HG03521 (cell line): ENCODE measurements around the gene MRAP2.
"Not testable (repeated sequence)": the region's sequence is repeated elsewhere in the genome, so short reads cannot be mapped to it uniquely, and the experiment has no call there.

Experiments
- ATAC-seq: cut with Tn5 transposase; IDR thresholded peaks from one replicate; pipeline ENCODE4 v1.9.1; 2021; ENCODE audit warnings: mild to moderate bottlenecking, moderate library complexity; ENCODE audit not compliant: unreplicated experiment

MRAP2 gene

DNA sequence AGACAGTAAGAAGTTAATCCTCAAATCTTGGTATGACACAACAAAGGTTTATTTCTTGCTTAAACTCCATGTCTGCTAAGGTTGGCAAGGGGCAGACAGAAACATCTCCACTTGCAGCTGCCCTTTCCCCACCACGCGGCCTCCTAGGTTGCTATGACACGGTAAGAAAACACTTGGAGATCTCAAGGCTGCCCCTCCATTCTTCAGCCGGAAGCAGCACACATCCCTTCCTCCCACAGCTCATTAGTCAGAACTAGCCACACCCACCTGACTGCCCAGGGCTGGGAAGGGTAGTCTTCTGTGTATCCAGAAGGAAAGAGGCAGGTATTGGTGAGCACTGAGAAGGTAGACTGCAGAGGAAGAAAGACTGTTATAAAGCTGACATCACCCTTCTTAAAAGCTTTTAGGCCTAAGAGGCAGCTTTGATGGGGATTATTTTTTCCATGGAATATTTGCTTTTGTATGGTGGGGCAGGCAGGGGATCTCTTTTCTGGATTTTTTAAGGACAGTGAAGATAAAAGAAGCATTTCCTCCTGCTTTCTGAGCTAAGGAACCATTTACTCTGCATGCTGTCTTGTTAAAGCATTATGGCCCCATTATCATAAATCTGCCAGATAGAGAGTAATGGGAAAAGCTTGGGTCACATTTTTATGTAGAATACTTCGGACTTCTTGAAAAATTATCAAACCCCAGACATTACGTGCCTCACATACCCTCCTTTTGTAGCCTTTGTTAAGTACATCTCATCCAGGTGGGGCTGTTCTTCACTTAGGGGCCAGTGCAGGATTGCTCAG, 41.6 kb downstream of the MRAP2 start:
- no peak for ATAC-seq

GRCh38 chr6:84077645-84078044, 44.1 kb downstream of the MRAP2 start:
- ATAC-seq: no peak

DNA sequence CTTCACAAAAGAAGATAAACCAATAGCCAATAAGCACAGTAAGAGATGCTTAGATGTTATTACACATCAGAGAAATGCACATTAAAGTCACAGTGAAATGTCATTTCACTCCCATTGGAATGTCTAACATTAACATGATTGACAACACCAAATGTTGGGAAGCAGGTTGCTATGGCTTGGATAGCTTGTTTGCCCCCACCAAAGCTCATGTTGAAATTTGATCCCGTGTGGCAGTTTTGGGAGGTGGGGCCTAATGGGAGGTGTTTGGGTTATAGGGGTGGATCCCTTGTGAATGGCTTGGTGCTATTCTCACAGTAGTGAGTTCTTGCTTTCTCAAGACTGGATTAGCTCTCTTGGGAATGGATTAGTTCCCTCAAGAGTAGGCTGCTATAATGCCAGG, 44.8 kb downstream of the MRAP2 start:
- ATAC-seq: no peak

GRCh38 chr6:84081222-84081621, 47.6 kb downstream of the MRAP2 start:
- ATAC-seq: no peak

DNA sequence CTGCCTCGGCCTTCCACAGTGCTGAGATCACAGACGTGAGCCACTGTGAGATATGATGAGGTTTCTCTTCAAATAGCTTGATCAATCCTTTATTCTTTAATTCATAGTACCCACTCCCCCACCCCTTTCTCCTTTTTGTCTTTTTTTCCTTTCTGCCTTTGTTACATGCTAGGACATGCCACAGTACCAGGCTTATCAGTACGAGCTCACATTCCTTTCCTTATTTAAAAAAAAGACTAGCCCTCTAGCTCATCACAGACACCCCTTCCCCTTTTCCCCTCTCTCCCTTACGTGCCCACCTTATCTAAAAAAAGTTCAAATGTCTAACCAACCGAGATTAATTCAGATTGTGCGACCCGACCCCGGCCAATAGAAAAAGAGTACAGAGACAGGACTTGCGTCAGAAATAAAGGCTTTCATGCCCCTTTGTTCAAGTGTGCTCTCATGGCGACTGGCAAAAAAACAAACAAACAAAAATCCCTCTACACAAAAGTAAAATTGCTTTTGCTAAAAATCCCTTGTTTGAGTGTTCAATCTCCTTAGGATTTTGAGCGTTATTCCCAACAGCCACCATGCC, 49.2 kb downstream of the MRAP2 start:
- ATAC-seq: no peak

DNA sequence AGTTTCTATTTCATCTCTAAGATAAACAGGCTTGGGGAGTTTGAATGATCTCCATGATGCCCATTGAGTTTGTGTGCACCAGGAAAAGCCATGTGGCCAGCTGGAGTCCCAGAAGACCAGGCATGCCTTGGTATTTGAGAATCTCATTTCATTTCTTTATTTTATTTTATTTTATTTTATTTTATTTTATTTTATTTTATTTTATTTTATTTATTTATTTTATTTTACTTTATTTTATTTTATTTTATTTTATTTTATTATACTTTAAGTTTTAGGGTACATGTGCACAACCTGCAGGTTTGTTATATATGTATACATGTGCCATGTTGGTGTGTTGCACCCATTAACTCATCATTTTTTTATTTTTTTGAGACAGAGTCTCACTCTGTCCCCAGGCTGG, 51.1 kb downstream of the MRAP2 start:
- ATAC-seq: not testable (repeated sequence)

DNA sequence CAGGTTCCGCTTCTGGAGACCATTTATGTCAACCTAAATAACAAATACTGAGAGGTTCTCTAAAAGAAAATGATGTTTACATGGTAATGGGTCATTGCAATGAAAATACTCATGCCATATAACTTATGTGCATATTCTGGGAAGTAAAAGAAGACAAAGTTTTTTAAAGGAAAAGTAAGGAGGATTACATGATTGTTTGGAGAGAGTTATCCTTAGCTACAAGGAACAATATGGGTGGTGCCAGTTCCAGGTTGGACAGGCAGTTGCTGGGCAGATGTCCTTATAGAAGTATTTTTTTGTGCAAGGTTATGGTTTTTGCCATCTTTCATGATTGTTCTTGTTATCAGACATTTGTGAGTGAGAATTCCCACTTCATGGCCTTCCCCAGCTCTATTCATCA, 52.5 kb downstream of the MRAP2 start:
- no peak for ATAC-seq

DNA sequence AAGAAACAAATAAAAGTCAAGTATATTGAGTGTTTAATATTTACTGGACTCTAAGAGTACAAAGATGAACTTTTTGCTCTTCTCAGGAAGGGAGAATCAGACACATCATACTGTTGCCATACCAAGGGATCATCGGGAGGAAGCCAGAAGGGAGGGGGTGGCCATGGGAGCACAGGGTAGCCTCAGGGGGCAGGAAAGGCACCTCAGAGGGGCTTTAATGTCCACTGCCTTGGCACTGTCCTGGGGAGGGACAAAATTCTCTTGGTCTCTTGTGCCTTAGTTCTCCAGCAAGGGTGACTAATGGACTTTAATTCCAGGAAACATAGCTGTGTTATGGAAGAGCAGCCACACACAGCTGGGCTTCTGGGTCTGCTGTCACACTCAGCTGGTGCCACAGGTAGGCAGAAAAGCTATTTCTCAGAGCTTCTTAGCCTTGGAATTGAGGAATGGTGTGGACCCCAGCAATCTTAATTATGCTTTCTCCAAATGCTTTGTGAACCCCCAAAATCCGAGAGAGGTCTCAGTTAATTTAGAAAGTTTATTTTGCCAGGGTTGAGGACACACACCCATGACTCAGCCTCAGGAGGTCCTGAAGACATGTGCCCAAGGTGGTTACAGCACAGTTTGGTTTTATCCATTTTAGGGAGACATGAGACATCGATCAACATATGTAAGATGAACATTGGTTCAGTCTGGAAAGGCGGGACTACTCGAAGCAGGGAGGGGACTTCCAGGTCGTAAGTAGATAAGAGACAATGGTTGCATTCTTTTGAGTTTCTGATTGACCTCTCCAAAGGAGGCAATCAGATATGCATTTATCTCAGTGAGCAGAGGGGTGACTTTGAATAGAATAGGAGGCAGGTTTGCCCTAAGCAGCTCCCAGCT, 53.2 kb downstream of the MRAP2 start:
- no peak for ATAC-seq

- no peak for ATAC-seq
These were observed 55.5 kb downstream of the MRAP2 start for GRCh38 chr6:84089081-84089480.

- no peak for ATAC-seq
These were observed 56.0 kb downstream of the MRAP2 start for GRCh38 chr6:84089552-84089951.

DNA sequence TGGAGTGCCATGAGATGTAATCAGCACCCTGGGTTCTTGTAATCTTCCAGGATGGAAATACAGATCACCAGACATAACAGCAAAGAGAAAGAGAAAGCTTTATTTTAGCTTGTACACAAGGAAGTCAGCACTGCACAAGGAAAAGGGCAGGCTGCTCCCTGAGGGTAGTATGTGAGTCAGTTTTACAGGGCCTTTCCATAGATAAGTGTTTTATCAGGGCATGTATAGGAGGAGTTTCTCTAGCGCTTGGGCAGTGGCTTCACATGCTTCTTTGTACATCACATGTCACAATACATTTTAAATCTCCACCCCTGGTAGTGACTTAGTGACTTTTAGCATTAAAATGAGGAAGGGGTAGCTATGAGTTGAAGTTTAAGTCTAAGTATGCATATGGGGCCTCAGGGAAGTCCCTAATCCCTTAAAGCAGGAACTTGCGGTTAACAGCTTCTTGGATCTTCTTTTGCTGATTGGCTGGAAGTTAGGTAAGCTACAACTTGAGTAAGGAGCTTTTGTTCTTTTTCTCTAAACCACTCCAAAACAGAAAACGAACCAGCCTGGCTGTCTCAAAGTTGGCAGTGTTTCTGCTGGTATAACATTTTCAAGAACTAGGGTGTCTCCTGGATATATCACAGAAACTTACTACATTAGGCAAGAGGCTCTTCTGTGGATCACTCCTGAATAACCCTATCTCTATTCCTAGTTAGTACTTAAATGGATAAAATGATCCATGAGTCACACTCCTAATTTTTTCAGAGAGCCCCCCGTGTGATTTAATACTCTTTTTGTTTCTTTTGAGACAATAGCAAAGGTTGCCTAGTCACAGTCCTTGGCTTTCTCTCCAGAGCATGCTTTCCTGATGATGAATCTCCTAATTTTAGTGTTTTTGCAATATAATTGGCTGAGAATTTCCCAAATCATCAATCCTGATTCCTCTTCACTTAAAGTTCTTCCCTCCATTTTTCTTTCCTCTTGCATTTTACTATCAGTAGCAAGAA, 60.2 kb downstream of the MRAP2 start:
- no peak for ATAC-seq

- ATAC-seq: no peak
These were observed 61.6 kb downstream of the MRAP2 start for GRCh38 chr6:84095156-84095555.

DNA sequence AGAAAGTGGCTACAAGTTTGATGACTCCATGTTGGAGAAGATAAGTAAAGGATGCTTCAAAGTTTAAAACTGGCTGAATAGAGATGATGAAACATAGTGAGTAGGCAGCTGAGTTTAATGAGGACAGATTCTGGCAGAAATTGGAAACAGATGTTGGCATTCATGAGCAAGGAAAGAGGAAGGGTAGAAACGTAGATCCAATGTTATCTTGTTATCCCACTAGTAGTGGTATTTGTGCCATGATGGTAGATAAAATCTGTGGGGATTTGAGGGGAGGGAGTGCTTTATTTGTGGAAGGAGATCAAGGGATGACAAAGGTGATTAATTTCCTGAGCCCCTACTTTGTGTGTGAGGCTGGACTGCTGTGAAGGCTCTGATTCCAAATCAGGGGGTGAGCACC, 69.5 kb downstream of the MRAP2 start:
- no peak for ATAC-seq

- not testable (repeated sequence) for ATAC-seq
These were observed 71.8 kb downstream of the MRAP2 start for GRCh38 chr6:84105215-84105924.

DNA sequence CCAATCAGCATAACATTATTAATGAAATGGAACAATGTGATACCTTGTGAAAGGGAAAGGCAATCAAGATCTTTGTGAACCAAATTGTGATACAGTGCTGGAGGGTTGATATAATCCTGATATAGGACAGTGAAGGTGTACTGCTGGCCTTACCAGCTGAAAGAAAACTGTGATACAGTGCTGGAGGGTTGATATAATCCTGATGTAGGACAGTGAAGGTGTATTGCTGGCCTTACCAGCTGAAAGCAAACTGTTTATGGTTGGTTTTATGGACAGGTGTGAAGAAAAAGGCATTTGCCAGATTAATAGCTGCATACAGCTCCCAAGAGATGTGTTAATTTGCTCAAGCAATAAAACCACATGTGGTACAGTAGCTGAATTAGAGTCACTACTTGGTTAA, 73.9 kb downstream of the MRAP2 start:
- no peak for ATAC-seq

GRCh38 chr6:84111351-84111750, 77.8 kb downstream of the MRAP2 start:
- not testable (repeated sequence) for ATAC-seq

DNA sequence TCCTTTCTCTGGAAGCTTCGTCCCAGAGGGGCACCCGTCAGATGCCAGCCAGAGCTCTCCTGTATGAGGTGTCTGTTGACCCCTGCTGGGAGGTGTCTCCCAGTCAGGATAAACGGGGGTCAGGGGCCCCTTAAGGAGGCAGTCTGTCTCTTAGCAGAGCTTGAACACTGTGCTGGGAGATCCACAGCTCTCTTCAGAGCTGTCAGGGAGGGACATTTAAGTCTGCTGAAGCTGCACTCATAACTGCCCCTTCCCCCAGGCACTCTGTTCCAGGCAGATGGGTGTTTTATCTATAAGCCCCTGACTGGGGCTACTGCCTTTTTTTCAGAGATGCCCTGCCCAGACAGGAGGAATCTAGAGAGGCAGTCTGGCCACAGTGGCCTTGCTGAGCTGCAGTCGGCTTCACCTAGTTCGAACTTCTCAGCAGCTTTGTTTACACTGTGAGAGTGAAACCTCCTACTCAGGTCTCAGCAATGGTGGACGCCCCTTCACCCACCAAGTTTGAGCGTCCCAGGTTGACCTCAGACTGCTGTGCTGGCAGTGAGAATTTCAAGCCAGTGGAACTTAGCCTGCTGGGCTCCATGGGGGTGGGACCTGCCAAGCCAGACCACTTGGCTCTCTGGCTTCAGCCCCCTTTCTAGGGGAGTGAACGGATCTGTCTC, 81.5 kb downstream of the MRAP2 start:
- ATAC-seq: not testable (repeated sequence)

DNA sequence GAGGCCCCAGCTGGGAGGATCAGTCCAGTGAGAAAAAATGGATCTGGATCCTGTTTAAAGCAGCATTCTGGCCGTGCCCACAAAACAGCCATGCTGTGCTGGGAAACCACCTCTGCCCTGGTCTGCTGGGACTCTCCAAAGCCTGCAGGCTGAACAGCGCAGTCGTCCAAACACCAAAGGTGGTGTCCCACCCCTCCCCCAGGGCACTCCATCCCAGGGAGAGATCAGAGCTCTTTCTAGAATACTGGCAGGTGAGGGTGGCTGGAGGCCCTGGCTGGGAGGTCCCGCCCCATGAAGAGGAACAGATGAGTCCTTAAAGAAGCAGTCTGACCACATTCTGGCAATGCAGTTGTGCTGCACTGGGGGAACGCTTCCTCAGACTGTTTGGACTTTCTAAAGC, 84.6 kb downstream of the MRAP2 start:
- no peak for ATAC-seq

- no peak for ATAC-seq
These were observed 85.7 kb downstream of the MRAP2 start for GRCh38 chr6:84119277-84119676.
